Glomerular visceral epithelial cell (primary cell): ENCODE results near the gene DLG5.

Source experiments
- DNase-seq: peaks from one replicate; pipeline ENCODE4 v3.0.0-alpha.2; 2016; ENCODE audit errors: extremely low spot score

The DLG5 gene

DNA sequence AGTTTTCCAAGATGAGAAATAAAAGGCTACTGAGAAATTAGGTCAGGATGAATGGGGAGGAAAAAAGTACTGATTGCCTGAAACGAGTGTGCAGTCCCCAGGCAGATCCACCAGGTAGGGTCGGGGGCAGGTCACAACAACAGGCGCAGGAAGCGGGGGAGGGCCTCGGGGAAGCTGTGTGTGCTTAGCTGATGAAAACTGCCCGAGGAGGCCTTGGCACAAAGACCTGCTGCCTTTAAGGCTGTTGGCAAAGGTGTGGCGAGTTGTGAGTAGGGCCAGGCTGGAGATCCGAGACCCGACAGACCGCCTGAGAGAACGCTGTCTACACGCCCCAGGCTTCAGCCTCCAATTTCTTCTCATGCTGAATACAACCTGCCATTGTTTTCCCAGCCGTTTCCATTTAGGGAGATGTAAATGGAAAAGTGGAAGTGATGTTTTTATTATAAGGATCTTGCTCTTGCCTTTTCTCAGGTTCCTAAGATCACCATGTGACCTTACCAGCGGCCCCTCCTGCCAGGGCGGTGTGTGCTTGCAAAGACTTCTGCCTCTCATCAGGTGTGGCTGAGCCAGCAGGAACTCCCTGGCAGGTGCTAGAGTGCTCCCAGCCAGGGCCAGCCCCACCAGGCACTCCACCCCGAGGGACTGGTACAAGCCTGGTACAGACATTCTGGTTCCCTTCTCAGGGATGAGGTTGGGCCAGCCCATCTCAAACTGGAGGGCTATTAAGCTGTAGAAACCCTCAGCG is 60.8 kb downstream of the DLG5 start:
- no peak for DNase-seq

DNA sequence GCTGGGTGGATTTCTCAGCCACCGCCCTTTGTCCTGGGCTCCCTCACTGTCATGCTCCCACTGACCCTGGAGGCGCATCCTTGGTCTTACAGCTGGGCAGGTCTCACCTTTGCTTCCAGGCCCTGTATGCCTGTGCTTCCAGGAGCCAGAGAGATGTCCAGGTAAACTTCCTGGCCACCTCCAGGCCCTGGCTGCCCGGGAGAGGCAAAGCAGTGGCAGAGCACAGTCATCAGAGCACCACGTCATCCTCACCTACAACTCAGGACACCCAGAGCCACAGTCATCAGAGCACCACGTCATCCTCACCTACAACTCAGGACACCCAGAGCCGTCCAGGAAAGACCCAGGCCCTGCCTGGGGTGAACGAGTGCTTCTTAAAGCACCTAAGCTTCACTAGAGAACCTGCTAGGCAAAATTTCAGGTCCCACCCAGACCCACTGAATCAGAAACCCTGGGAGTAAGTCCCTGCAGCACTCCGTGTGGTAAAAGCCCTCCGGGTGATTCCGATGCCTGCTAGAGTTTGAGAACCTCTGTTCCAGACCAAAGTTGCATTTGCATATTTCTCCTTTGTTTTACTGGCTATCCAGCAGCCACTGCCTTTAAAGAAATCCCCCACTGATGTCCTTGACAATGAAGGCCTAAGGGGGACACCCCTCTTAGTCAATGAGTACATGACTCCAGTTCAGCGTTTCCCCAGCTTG is 62.3 kb downstream of the DLG5 start:
- no peak for DNase-seq

DNA sequence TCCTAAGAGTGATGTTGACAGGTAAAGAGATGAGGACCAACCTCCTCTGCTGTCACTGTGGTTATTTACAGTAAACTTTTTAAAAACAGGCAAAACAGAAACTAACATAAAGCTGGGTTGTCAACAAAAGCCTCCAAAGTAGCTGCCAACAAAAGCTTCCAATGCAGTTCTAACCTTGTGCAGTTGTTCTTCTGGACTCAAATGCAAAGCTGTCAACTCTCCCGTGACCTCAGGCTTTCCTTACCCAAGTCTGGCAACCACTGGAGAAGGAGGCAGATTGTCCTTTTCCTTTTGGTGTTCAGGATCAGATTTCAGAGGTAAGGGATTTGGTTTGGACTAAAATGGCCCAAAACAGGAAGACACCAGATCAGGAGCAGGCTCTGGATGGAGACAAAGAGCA is 63.1 kb downstream of the DLG5 start:
- DNase-seq, result no peak

DNA sequence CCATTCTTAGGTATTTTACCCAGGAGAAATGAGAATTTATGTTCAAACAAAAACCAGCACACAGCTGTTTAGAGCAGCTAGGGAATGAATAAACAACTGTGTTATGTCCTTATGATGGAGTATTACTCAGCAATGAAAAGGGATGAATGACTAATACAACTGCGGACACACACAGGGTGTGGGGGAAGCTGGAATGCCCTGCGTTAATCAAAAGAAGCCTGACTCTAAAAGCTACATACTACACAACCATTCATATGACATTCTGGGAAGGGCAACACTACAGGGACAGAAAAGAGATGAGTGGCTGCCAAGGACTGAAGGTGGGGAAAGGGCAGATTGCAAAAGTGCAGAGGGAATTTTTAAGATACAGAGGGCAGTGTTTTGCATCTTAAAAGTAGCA is 64.0 kb downstream of the DLG5 start:
- DNase-seq, result no peak

DNA sequence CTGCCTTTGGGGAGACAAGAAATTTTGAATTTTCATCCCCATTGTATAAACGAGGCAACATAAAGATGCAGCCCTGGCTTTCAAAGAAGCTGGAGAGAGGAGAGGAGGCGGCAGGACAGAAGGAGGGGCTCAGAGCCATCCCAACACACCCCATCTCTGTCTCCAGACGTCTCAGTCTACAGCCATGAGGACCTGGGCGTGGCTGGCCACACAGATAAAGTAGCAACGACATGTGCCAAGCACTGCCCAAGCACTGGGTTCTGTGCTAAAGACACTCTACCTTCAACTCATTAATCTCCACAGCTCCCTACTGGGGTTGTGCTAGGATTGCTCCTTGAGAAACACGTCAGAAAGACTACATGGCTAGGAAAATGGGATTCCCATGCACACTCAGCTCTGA is 65.2 kb downstream of the DLG5 start:
- DNase-seq, result no peak

DNA sequence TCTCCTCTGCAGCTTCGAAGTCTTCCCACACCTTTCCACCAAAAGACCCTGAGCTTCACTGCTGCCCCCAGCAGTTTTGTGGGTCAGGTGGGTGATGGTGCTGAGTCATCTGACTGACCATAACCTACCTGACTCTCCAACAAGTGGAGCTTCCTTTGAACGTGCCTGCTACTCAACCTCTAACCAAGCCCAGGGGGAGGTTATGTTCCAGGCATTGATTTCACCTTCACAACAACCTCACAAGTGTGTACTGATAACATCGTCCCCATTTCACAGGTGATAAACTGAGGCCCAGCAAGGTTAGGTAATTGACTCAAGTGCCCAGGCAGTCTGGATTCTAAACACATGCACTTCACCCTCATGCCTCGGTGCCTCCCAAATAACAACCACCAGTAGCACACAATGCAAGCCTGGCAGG is 66.7 kb downstream of the DLG5 start:
- no peak for DNase-seq

DNA sequence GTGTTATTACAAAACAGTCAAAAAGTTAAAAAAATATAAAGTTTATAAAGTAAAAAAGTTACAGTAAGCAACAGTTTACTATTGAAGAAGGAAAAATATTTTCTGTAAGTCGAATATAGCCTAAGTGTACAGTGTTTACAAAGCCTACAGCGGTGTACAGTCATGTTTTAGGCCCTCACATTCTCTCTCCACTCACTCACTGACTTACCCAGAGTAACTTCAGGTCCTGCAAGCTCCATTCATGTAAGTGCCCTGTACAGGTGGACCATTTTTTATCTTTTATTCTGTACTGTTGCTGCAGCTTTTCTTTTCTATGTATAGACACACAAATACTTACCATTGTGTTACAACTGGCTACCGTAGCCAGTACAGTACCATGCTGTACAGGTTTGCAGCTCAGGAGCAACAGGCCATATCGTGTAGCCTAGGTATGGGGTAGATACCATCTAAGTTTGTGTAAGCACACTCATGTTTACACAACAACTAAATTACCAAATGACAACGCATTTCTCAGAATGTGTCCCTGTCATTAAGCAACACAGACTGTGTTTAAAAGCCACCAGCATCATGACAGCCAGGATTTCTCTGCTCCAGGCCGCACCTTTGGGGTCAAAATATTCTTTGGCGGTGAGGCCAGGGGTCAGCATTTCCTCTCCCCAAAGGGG is 67.2 kb downstream of the DLG5 start:
- no peak for DNase-seq

DNA sequence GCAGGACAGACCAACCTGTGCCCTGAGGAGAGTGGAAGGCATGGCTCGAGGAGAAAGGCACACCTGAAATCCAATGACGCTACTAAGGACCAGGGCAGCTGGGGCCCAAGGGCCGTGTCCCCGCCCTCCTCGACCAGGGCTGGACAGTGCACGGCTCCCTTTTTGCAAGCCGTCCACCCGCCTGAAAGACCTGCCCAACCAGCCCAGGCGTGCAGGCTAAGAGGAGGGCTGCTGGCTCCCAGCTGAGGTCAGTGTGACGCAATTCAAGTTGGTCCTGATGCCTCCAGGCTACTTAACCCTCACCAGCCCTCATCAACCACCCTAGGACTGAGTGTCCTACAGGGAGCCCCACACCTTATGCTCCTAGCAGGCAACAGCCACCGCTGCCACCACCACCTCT is 69.3 kb downstream of the DLG5 start:
- DNase-seq, result no peak

DNA sequence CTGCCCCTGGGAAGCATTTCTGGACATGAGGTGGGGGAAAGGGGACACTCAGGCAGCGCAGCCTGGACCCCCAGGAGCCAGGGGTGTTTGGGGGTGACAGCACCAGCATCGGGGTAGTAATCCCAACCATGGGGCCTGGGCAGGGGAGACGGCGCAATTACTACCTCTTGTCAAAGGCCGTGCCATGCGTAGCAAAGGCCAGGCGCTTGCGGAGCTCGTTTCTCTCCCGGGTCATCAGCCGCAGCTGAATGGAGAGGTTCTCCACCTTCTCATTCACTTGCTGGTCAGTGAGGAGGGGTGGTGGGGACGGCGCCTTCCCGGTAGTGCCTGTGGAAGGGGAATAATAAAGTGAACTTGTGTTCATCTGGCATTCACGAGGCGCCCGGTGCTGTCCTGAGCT is 70.0 kb downstream of the DLG5 start:
- no peak for DNase-seq

DNA sequence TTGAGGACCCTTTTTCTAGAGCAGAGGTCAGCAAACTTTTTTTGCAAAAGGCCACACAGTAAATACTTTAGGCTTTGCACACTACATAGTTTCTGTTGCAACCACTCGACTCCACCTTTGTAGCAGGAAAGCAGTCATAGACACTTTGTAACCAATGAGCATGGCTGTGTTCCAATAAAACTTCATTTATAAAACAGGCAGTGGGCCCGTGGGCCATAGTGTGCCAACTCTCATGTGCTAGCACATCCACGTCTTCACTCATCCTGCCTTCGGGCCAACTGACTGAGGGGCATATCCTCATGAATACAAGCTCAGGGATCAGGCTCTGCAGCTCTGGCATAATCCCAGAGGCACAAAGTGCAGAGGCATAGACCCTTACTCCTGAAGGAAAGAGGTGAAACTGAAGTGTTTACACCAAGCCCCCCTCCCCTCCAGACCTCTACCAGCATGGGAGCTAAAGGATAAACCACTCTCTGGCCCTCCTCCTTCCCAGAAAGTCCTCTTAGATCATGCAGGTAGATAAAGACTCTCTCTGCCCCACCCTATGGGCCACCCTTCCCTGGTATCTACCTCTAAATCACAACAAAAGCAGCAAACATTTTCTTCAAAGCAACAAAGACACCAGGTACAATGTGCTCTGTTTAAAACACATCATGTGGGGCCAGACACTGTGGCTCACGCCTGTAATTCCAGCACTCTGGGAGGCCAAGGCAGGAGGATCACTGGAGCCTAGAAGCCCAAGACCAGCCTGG is 71.0 kb downstream of the DLG5 start:
- no peak for DNase-seq

DNA sequence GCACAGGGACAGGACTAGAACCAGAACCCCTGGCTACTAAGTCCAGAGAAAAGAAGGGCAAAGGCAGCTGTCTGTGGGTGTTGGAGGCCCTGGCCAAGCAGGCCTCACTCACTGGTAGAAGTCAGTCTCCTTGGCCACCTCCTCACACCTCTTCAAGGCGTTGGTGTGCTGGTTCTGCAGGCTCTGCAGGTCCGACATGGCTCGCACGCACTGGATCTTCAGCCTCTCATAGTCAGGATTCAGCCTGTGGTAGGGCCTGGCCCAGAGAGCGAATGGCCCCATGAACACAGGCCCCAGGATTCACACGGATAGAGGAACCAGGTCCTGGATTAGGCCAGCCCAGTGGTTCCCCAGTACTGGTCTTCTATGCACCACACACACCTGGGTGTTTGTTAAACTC is 72.4 kb downstream of the DLG5 start:
- DNase-seq, result no peak

DNA sequence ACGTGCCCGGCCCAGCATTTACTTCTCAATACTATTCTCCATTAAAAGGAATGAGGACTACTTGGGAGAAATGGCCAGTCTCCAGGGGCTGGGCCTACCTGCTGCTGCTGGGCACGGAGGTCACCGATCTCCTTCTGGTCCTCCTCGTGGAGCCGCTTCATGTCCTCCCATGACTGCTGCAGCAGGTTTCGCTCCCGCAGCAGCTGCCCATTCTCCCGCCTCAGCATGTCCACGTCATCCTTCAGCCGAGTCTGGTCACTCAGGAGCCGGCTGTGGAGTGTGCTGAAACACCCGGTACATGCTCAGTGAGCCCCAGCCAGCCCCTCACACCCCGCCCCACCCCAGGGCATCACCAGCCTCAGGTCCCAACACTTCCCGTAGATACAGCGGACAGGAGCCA is 73.3 kb downstream of the DLG5 start:
- DNase-seq, result no peak

DNA sequence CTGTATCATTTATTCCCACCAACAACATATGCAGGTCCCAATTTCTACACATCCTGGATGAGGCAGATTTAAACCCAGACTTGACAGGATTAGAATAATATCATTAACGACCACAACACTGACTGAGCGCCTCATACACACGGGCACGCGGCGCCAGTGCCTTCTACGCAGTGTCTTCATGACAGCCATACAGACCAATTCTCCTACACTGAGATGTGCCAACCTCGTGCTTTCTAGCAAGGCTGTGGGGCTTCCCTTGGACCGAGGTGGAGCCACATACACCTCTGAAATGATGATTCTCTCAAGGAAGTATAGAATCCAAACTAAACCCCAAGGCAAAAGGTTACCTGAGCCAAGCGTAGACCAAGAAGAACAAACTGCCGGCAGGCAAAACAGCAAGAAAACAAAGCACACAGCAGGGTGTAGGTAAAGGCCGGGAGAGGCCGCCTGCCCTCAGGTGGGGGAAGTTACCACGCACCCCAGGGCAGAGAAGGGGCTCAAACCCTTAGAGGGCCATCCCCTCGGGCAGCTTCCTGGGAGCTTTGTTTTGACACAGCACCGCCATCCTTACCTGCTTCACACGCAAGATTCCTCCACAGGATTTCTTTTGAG is 75.8 kb downstream of the DLG5 start:
- no peak for DNase-seq

DNA sequence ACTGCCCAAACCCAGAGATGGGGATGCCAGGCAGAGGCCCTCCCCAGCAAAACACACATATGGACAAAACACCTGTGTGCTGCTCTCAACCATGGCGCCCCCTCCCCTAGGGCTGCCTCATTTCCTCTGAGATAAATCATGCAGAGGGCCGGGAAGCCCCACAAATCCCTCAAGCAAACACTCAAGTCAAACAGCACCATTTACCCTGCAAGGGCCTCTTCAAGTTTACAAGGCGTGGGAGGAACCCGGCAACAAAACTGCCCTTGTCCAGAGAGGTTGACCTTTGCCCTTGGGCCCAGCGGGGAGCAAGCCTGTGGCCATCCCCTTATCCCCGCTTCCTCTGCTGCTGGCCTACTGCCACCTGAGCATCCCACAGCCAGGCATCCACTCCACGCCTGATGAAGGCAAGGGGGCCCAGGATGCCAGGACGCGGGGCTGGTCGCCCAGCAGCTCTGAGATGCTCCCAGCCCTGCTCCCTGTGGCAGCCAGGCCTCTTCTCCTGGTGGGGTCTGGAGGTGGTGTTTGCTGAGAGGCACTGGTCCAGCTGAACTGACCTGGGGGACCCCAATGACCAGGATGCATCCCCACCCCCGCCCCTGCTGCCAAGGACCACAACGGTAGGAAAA is 77.4 kb downstream of the DLG5 start:
- DNase-seq, result no peak

DNA sequence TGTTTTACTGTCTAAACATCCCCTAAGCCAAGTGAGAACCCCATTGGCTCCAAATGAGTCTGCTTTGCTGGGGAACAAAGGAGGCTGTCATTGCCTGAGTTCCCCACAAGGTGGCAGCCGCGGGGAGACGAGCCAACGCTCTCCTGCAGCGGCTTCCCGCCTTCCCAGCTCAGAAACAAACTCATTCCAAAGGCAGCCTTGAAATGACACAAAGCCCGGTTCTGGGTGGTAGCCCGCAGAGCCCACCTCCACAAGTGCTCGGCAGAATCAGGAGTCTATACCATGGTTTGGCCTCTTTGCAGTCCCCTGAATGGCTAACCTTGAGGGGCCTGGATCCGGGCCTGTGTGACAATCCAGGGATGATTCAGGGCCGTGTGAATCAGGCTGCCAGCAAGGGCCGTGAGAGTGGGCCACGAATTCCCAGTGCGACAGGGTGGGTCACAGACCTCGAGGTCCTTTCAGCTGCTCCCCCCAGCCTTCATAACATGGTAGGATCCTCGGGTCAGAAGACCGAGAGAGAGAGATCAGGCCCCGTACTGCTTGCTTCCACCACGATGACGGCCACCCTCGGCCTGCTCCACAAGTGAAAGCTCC is 79.7 kb downstream of the DLG5 start:
- DNase-seq, result peak; percentile 83

DNA sequence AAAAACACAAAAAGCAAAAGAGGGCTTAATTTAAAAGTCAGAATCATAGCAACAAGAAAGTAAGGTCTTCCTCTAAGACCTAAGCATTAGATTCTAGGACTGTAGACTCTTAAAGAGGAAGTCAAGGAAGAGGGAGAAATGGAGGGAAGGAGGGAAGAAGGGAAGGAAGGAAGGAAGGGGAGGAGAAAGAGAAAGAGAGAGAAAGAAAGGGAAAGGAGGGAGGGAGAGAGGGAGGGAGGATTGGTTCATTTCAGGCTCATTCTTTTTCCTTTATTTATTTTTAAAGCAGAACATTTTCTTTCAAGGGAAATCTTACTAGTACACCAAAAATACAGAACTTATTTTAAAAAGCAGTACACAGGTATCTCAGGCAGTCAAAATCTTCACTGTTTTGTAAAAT is 81.1 kb downstream of the DLG5 start:
- no peak for DNase-seq

DNA sequence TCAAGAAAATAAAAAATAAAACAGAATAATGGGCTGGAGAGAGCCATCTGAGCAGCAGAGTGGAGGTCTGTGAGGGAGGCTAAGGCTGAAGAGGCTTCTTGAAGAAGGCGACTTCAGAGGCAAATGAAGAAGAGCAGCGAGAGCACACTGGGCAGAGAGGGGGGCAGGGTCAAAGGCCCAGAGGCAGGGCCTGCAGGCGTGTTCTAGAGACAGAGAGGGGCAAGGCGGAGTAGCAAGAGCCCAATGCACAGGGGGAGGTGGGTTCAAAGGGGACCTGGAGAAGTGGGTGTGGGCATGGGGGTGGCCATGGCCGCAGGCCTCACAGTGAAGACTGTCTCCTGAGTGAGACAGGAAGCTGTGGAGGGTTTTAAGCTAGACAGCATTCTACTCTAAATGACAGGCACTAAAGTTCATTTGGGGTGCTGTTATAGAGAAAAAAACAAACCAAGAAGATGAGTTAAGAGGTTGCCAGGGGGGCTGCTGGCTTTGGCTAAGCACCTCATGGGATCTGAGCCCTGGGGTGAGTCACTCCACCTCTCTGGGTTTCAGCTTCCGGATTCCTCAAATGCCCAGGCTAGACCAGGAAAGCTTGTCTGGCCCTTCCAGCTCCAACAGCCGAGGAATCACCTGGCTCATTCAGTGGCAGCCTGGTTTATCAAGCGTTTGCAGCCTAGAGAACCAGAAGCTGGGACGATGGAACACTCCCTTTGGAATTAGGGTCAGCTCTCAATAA is 81.7 kb downstream of the DLG5 start:
- DNase-seq, result peak; percentile 96

DNA sequence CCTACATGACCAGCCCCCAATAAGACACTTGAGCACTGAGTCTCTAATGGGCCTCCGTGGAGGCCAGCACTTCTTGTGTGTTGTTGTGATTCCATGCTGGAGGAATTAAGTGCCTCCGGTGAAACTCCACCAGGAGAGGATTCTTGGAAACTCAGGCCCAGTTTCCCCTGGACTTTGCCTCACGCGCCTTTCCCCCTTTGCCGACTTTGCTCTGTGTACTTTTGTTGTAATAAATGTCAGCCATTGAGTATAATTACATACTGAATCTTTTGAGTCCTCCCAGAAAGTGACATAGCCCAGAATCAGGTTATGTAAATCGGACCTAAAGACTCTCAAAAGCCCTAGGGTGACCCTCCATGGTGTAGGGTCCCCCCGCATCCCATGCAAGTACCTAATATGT is 82.4 kb downstream of the DLG5 start:
- DNase-seq, result no peak

DNA sequence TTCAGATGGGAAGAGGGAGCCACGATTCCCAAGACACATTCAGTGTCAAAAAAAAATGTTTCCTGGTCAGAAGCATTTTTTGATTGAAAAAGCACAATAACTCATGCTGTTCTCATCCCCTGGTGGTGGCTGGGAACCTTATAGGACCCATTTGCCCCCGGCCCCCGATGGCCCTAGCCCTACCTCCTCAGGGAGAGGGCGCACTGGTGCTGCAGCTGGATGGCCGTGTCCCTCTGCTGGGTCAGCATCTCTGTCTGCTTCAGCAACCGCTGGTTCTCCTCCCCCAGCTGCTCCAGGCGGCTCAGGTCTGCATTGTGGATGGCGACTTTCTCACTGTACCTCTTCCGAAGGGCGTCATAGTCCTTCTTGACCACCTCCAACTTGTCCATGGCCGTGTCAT is 83.3 kb downstream of the DLG5 start:
- DNase-seq, result no peak

DNA sequence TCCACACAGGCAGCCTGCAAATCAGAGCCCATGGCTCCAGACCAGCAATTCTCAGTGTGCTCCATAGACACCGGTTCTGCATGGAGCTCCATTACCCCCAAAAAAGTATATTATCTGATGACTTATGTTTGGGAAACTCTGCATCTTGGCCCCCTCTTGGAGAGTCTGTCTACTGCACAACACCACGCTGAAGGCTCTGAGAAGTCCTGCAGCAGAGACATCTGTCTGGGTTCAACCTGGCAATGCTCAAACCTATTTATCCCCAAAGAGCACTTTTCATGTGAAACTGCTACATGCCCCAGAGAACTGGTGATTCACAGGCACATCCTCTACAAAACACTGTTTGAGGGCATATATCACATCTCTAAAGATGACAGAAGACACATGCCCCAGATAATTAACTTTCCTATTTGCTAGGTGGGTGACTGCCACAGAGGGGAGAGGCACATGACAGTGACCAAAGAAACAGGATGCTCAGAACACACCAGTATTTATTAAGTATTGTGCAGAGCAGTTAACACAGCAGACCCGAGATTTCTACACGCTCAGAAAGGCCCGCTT is 83.8 kb downstream of the DLG5 start:
- no peak for DNase-seq
